Measurements from ENCODE around the gene AGAP1. TPM values are rescaled to one million over a fixed set of nuclear protein-coding genes. Genes with fewer than 3 reads are reported as not detected.

AGAP1 gene
- total RNA-seq, 1 donor from 2014 or later = 46.3 TPM

DNA sequence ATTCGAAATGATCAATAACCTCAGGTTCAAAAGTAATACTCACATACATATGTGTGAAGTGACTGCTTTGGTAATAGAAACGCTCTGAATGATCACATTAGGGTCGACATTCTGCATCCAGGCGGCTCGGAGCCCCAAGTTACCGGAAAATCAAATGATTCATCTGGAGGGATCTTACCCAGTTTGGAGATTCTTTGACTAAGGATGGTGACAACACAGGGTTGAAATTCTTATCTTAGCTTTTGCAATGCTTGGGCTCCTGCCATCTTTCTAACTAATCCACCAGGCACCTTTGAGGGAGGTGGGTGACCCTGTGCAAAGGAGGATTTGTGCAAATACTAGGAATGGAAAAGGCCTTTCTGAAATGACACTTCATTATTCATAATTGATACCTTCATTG is 663.5 kb downstream of the AGAP1 start:
- no peaks in the 10 kb centered on the region for H3K4me1 Mint-ChIP-seq (ENCODE audit: unreplicated experiment)
- H3K27me3 Mint-ChIP-seq = peaks cover 78% of the 10 kb centered on the region
- H3K4me3 Mint-ChIP-seq = no peak overlapping the region
- no peak overlapping the region for H3K27ac Mint-ChIP-seq
- no peak for DNase-seq (ENCODE audit: extremely low spot score, unreplicated experiment)
- H3K36me3 Mint-ChIP-seq = no peaks in the 10 kb centered on the region
- TF ChIP-seq, protein P1, sequence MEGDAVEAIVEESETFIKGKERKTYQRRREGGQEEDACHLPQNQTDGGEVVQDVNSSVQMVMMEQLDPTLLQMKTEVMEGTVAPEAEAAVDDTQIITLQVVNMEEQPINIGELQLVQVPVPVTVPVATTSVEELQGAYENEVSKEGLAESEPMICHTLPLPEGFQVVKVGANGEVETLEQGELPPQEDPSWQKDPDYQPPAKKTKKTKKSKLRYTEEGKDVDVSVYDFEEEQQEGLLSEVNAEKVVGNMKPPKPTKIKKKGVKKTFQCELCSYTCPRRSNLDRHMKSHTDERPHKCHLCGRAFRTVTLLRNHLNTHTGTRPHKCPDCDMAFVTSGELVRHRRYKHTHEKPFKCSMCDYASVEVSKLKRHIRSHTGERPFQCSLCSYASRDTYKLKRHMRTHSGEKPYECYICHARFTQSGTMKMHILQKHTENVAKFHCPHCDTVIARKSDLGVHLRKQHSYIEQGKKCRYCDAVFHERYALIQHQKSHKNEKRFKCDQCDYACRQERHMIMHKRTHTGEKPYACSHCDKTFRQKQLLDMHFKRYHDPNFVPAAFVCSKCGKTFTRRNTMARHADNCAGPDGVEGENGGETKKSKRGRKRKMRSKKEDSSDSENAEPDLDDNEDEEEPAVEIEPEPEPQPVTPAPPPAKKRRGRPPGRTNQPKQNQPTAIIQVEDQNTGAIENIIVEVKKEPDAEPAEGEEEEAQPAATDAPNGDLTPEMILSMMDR (conservative IDR thresholded peaks at IDR 0.05) = no peak
- no peaks in the 10 kb centered on the region for H3K9me3 Mint-ChIP-seq

DNA sequence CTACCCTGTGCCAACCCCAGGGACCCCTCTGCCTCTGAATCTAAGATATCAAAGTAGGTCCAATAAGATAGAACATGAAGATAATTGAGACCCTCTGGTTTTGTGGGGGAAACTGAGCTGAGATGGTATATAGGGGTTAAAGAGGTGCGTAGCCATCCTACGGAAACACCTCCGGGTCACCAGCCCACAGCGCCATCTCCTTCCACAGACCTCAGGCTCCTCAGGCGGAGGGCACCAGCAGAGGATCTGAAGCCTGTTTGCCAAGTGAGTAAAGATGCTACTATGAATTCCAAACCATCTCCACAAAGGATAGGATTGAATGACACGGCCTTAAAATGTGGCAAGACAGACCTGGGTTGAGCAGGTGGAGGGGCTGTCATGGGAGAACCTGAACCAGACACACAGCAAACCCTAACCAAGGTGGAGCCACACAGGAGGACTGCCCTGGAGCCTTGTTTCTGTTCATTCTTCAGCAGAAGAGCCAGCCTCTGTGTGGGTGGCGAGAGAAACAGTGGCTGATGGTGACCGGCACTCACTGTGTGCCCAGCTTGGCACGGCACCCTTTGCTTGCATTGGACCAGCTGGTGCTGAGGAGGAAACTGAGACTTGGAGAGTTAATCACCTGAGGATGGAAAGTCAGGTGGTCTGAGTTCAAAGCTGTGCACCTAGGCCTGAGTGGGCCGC is 664.1 kb downstream of the AGAP1 start:
- Mint-ChIP-seq H3K27me3 (peaks cover 81% of the 10 kb centered on the region), H3K36me3 (no peaks in the 10 kb centered on the region), H3K4me1 (ENCODE audit: unreplicated experiment) (no peaks in the 10 kb centered on the region), H3K27ac (no peak overlapping the region), H3K9me3 (no peaks in the 10 kb centered on the region), H3K4me3 (no peak overlapping the region)
- TF ChIP-seq, protein P1 (conservative IDR thresholded peaks at IDR 0.05) = no peak
- DNase-seq (ENCODE audit: extremely low spot score, unreplicated experiment) = no peak

DNA sequence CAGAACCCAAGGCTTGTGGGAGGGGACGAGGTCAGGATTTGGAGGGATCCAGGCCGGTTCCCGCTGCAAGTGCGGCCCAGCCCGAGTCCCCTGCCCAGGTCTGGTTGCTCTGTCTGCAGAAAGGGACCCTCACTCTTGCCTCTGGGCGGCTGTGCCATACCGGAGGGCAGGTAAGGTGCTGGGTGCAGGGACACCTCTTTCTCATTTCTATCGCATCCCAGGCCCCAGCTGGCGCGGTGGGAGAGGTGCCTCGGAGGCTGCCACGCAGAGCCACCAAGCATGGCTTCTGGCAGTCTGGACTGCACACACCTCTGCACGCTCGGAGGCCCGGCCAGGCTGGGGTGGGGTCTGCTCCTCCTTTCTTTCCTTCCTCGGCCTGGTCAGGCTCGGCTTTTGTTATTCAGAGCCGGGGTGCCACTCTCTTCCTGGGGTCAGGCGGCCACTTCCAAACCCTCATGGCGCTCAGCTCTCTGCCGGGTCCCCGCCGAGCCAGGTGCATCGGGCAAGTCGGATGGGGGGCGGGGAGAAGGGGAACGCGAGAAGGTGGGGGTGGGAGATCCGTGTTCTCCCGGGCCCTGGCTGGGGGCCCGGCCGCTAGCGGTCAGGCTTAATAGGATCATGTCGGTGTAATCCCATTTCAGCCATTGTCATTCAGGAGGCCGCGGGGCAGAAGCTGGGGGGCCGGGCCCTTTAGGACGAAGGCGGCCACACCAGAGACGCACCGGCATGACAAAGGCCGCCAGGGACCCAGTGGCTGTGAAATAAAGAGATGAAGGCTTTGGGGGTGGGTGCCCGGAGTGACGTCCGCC is 665.3 kb downstream of the AGAP1 start:
- Mint-ChIP-seq H3K36me3 (no peaks in the 10 kb centered on the region), H3K27ac (no peak overlapping the region), H3K9me3 (no peaks in the 10 kb centered on the region), H3K27me3 (peaks cover 82% of the 10 kb centered on the region), H3K4me3 (no peak overlapping the region), H3K4me1 (ENCODE audit: unreplicated experiment) (no peaks in the 10 kb centered on the region)
- DNase-seq (ENCODE audit: extremely low spot score, unreplicated experiment) = no peak
- TF ChIP-seq, protein P1 (conservative IDR thresholded peaks at IDR 0.05) = no peak

DNA sequence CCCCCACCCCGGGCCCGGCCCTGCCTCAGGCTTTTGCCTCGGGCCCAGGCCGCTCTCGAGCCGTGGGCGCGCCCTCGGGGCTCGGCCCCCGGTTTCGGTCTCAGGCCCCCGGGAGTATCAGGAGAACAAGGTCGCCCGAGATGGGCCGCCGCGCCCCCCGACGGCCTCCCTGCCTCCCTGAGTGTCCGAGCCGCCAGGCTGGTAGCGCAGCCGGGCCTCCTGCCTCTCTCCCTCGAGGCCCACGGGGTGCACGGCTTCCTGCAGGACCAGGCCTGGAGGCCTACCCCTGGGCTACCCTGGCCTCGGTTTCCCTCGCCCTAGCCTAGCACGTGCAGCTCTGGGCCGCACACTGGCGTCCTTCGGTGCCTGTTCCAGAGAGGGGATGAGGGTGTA is 665.9 kb downstream of the AGAP1 start:
- Mint-ChIP-seq H3K36me3 (no peaks in the 10 kb centered on the region), H3K4me3 (no peak overlapping the region), H3K9me3 (no peaks in the 10 kb centered on the region), H3K4me1 (ENCODE audit: unreplicated experiment) (no peaks in the 10 kb centered on the region), H3K27ac (no peak overlapping the region), H3K27me3 (peaks cover 79% of the 10 kb centered on the region)
- no peak for DNase-seq (ENCODE audit: extremely low spot score, unreplicated experiment)
- TF ChIP-seq, protein P1 (conservative IDR thresholded peaks at IDR 0.05) = no peak

DNA sequence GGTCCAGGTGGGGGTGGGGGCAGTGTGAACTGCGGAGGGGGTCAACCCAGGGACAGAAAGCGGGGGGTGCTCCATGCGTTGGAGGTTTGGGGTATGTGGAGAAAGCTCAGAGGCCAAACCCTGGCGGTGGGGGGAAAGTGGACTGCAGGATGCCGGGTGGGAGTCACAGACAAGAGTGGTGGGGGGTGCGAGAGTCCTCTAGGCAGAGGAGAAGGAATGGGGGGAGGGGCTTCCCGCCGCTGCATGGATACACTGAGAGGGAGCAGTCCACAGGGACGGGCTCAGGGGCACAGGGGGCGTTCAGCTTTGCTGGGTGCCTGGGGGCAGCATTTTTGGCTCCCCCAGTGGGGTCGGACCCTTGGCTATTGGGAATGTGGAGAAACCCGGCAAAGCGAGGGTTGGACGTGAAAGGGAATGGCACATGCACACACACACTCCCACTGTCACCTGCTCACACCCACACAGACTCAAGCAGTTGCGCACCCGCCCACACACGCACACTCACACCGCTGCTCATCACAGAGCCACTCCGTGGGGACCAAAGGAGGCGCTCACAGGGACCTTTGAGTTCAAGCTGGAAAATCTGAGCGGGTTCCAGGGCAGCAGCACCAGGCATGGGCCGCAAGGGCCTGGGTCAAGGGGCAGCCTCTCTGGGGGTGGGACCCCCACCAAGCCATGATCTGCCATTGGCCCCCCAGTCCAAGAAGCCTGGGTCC is 666.7 kb downstream of the AGAP1 start:
- DNase-seq (ENCODE audit: extremely low spot score, unreplicated experiment) = no peak
- TF ChIP-seq, protein P1 (conservative IDR thresholded peaks at IDR 0.05) = no peak
- Mint-ChIP-seq H3K27ac (no peak overlapping the region), H3K4me3 (no peak overlapping the region), H3K36me3 (no peaks in the 10 kb centered on the region), H3K27me3 (peaks cover 79% of the 10 kb centered on the region), H3K9me3 (no peaks in the 10 kb centered on the region), H3K4me1 (ENCODE audit: unreplicated experiment) (no peaks in the 10 kb centered on the region)

All from type B pancreatic cell (in vitro differentiated cells).